ENCODE measurements around the gene RFTN1.

RFTN1 gene, protein sequence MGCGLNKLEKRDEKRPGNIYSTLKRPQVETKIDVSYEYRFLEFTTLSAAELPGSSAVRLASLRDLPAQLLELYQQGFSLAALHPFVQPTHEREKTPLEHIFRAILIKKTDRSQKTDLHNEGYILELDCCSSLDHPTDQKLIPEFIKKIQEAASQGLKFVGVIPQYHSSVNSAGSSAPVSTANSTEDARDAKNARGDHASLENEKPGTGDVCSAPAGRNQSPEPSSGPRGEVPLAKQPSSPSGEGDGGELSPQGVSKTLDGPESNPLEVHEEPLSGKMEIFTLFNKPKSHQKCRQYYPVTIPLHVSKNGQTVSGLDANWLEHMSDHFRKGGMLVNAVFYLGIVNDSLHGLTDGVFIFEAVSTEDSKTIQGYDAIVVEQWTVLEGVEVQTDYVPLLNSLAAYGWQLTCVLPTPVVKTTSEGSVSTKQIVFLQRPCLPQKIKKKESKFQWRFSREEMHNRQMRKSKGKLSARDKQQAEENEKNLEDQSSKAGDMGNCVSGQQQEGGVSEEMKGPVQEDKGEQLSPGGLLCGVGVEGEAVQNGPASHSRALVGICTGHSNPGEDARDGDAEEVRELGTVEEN

DNA sequence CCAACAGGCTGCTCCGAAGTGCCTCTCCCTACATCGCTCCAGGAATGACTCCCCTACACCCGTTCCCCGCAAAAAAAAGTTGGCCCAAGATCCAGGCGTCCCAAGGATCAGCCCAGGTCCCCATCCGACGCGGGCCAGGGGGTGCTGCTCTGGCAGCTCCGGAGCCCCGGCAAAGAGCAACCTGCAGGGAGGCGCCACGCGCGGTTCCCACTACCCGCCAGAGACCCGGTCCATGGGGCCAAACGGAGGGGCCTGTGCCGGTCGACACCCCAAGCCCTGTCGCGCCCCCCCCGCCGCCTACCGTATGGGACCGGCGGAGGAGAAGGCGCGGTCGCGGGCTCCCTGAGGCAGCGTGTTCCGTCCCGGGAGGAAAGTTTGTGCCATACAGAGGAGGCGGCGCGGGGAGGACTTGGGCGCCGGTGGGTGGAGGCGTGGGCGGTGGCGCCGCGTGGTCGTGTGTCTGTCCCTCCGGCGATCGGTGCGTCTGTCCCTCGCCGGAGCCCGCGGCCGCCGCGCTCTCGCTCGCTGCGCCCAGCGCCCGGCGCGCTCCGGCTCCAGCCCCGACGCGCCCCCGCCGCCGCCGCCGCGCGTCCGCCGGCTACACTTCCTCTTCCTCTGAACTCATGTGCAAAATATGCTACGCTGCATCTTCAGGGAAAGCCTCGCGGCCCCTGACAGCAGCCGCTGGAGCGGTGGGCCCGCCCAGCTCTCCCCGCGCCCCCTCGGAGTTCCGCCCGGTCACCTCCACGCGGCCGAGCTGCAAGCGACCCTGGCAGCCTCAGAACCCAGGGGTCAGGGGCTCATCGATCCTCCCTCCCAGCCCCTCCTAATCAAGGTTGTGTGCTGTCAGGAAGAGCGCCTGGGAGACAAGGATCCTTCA lies at the start of gene RFTN1:
Gene RFTN1 (minus strand): TSS at position 559 of the 880 bp plus-strand sequence. CDS start 19,830 bp downstream, outside the sequence.
- DNase-seq (ENCODE audit: low read depth) = no peak
- TF ChIP-seq, protein P1, sequence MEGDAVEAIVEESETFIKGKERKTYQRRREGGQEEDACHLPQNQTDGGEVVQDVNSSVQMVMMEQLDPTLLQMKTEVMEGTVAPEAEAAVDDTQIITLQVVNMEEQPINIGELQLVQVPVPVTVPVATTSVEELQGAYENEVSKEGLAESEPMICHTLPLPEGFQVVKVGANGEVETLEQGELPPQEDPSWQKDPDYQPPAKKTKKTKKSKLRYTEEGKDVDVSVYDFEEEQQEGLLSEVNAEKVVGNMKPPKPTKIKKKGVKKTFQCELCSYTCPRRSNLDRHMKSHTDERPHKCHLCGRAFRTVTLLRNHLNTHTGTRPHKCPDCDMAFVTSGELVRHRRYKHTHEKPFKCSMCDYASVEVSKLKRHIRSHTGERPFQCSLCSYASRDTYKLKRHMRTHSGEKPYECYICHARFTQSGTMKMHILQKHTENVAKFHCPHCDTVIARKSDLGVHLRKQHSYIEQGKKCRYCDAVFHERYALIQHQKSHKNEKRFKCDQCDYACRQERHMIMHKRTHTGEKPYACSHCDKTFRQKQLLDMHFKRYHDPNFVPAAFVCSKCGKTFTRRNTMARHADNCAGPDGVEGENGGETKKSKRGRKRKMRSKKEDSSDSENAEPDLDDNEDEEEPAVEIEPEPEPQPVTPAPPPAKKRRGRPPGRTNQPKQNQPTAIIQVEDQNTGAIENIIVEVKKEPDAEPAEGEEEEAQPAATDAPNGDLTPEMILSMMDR (IDR thresholded peaks at IDR 0.05; ENCODE audit: control insufficient read depth, insufficient read depth, low read depth, low read length, missing control alignments) = peak; percentile 14
- peak within 1 kb of the TSS; percentile 93 for H3K4me3 ChIP-seq (ENCODE audit: control insufficient read depth, low read depth, low read length)

DNA sequence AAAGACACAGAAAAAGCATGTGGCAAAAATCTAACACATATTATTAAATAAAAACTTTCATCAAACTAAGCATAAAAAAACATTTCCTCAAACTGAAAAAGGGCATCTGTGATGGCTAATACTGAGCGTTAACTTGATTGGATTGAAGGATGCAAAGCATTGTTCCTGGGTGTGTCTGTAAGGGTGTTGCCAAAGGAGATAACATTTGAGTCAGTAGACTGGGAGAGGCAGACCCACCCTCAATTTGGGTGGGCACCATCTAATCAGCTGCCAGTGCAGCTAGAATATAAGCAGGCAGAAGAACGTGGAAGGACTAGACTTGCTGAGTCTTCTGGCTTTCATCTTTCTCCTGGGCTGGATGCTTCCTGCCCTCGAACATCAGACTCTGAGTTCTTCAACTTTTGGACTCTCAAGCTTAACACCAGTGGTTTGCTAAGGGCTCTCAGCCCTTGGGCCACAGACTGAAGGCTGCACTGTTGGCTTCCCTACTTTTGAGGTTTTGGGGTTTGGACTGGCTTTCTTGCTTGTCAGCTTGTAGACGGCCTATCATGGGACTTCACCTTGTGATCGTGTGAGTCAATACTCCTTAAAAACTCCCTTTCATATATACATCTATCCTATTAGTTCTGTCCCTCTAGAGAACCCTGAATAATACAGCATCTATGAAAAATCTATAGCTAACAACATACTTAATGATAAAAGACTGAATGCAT lies 46.3 kb upstream of the RFTN1 start:
- no peak overlapping the region for H3K4me3 ChIP-seq (ENCODE audit: control insufficient read depth, low read depth, low read length)
- TF ChIP-seq, protein P1 (IDR thresholded peaks at IDR 0.05; ENCODE audit: control insufficient read depth, insufficient read depth, low read depth, low read length, missing control alignments) = no peak
- no peak for DNase-seq (ENCODE audit: low read depth)

DNA sequence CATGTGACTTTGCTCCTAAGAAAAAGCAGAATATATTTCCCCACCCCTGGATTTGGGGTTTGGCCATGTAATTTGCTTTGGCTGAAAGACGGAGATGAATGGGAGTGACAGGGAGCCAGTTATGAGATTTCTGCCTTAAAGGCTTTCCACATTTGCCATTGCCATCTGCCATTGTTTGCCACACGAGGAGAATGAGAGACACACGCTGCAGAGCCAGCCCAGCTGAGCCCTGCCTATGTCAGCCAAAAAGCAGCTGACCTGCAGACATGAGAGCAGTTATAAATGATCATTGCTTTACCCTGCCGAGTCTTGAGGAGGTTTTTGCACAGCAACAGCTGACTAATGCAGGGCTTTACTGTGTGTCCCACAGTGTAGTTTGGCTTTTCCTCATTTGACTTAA lies 40.6 kb upstream of the RFTN1 start:
- DNase-seq (ENCODE audit: low read depth) = no peak
- TF ChIP-seq, protein P1 (IDR thresholded peaks at IDR 0.05; ENCODE audit: control insufficient read depth, insufficient read depth, low read depth, low read length, missing control alignments) = no peak
- H3K4me3 ChIP-seq (ENCODE audit: control insufficient read depth, low read depth, low read length) = no peak overlapping the region

DNA sequence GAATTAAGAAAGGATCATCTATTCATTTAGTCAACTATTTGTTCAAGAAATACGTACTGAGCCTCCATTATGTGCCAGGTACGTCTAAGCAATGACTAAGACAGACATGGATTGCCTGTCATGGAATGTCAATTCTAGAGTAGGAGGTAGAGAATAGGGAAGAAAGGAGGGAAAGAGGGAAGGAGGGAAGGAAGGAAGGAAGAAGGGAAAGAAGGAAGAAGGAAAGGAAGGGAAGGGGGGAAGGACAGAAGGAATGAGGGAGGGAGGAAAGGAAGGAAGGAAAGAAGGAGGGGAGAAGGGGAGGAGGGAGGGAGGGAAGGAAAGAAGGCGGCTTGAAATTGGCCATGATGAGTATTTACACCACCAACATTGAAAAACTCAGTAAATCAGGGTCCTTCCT lies 39.3 kb upstream of the RFTN1 start:
- H3K4me3 ChIP-seq (ENCODE audit: control insufficient read depth, low read depth, low read length) = no peak overlapping the region
- TF ChIP-seq, protein P1 (IDR thresholded peaks at IDR 0.05; ENCODE audit: control insufficient read depth, insufficient read depth, low read depth, low read length, missing control alignments) = no peak
- no peak for DNase-seq (ENCODE audit: low read depth)

DNA sequence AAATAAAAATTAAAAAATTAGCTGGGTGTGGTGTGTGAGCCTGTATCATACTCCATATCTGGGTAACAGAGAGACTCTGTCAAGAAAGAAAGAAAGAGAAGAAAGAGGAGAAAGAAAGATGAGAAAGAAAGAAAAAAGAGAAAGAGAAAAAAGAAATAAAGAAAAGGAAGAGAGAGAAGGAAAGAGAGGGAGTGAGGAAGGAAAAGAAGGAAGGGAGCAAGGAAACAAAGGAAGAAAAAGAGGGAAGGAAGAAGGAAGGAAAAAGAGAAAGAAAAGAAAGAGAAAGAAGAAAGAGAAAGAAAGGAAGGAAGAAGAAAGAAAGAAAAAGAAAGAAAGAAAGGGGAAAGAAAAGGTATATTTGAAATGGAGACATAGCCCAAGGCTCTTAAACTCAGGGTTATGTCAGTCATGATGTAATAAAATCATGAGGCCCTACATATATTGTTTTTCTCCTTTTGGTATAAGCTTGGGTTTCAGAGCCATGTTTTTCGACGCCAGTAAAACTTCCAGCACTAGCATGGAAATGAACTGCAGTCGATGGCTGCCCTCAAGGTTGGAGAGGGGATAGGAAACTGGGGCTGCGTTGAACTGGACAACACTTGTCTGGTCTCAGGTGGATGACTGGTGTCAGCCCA lies 38.0 kb upstream of the RFTN1 start:
- H3K4me3 ChIP-seq (ENCODE audit: control insufficient read depth, low read depth, low read length) = no peak overlapping the region
- TF ChIP-seq, protein P1 (IDR thresholded peaks at IDR 0.05; ENCODE audit: control insufficient read depth, insufficient read depth, low read depth, low read length, missing control alignments) = no peak
- DNase-seq (ENCODE audit: low read depth) = no peak

Measured in AG09309 (cell line).